ENCODE measurements around the gene GALNT3.

Gene GALNT3

DNA sequence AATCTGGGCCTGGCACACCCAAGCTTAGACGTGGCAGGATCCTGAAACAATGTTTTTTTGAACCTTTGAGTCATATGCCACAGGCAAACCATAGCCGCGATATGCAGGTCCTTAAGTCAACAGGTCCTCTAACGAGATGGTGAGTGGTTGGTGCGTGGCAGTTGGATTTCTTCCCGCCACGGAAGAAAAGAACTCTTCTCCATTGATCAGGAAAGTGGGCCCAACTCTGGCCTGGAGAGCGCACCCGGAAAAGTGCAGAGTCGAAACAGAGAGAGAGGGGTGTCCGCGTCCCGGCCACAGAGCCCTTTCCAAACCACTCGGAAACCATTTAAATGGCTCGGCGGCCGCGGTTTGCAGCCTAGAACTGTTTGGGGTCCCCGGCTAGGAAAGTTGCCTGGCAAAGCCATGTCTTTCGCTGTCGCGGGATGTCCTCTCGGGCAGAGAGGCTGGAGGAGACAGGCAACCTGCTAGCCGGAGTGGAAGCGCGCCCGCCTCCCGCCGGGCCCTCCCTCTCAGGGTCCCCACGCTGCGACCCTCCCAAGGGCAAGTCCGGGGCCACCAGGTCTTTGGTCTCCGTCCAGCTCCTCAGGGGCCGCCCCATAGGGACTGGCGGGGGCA is 777 bp downstream of the GALNT3 start:
- Histone ChIP-seq H3K9ac (ENCODE audit: low read length) (peak overlapping the region; percentile 99), H3K4me3 (ENCODE audit: low read length) (peak overlapping the region; percentile 86), H3K9me3 (ENCODE audit: control insufficient read depth, low read length) (no peaks in the 10 kb centered on the region), H3K4me1 (ENCODE audit: control insufficient read depth, insufficient read depth, low read length) (peaks cover 34% of the 10 kb centered on the region), H3K36me3 (ENCODE audit: control insufficient read depth, insufficient read depth, low read length) (no peaks in the 10 kb centered on the region), H3K27me3 (ENCODE audit: control insufficient read depth, insufficient read depth, low read length) (no peaks in the 10 kb centered on the region)

DNA sequence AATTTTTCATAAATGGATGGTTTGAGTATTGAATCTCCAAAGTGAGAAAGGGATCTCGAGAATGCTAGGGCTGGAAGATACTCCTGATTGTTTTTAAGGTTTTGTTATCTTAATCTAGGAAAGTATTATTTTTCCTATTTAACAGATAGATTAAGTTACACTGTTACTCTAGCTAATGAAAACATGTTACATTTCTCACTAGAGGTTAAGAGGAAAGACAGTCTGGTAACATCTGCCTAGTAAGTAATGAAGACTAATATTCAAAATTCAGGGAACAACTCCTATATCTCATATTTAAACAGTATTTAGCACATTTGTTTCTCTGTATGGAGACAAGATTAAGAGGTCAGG is 2.0 kb downstream of the GALNT3 start:
- Histone ChIP-seq H3K9ac (ENCODE audit: low read length) (peak overlapping the region; percentile 99), H3K4me3 (ENCODE audit: low read length) (no peak overlapping the region), H3K9me3 (ENCODE audit: control insufficient read depth, low read length) (no peaks in the 10 kb centered on the region), H3K4me1 (ENCODE audit: control insufficient read depth, insufficient read depth, low read length) (peaks cover 39% of the 10 kb centered on the region), H3K27me3 (ENCODE audit: control insufficient read depth, insufficient read depth, low read length) (no peaks in the 10 kb centered on the region), H3K36me3 (ENCODE audit: control insufficient read depth, insufficient read depth, low read length) (no peaks in the 10 kb centered on the region)

DNA sequence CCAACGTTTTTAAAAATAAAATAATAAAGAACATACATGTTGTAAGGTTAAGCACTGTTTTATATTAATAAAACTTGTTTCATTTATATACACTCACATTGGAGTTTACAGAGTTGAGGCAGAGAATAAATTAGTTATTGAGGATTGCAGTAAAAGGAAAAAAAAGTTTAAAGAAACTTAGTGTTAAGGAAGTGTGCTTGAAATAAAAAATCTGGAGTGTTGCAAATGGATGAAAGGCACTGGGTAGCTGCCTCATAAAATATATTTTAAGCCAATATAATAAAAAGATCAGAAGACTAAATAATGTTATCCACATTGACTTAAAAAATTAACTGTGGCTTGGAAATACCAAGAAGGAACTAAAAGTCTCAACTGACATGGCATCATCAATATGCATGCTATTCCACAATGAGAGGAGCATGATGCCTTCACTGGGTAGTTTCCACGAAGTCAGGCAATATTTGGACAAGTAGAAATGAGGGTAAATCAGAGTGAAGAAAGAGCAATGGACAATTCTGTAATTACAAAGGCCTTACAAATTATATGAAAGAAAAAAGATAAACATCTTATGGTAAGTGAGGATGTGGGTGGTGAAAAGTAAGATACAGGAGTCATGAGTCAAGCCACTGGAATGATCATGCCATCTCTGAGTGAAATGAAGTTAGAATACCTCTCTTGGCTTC is 2.5 kb downstream of the GALNT3 start:
- Histone ChIP-seq H3K4me3 (ENCODE audit: low read length) (no peak overlapping the region), H3K4me1 (ENCODE audit: control insufficient read depth, insufficient read depth, low read length) (peaks cover 40% of the 10 kb centered on the region)

DNA sequence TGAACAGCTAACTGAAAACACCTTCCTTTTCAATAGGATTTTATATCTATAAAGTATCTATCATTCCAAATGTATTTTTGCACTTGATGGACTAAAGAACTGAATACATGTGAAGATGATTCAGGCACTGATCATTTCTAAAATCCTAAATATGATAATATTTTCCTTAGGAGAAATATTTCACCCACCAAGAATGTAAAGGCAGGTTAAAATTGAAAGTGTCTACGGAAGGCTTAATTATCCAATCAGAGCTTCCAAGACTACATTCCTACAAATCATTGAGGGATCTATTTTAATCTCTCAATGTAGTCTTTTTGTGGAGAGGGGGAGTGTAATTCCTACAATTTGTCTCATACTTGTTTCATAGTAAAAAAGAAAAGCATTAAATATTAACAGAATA is 3.6 kb downstream of the GALNT3 start:
- no peaks in the 10 kb centered on the region for H3K27me3 ChIP-seq (ENCODE audit: control insufficient read depth, insufficient read depth, low read length)
- no peaks in the 10 kb centered on the region for H3K9me3 ChIP-seq (ENCODE audit: control insufficient read depth, low read length)
- no peaks in the 10 kb centered on the region for H3K36me3 ChIP-seq (ENCODE audit: control insufficient read depth, insufficient read depth, low read length)
- peaks cover 34% of the 10 kb centered on the region for H3K4me1 ChIP-seq (ENCODE audit: control insufficient read depth, insufficient read depth, low read length)
- H3K9ac ChIP-seq (ENCODE audit: low read length) = no peak overlapping the region
- no peak overlapping the region for H3K4me3 ChIP-seq (ENCODE audit: low read length)

More for the DNA sequence above, 2.5 kb downstream of the GALNT3 start:
- H3K9me3 ChIP-seq (ENCODE audit: control insufficient read depth, low read length) = no peaks in the 10 kb centered on the region
- H3K27me3 ChIP-seq (ENCODE audit: control insufficient read depth, insufficient read depth, low read length) = no peaks in the 10 kb centered on the region
- no peaks in the 10 kb centered on the region for H3K36me3 ChIP-seq (ENCODE audit: control insufficient read depth, insufficient read depth, low read length)
- peak overlapping the region; percentile 99 for H3K9ac ChIP-seq (ENCODE audit: low read length)

DNA sequence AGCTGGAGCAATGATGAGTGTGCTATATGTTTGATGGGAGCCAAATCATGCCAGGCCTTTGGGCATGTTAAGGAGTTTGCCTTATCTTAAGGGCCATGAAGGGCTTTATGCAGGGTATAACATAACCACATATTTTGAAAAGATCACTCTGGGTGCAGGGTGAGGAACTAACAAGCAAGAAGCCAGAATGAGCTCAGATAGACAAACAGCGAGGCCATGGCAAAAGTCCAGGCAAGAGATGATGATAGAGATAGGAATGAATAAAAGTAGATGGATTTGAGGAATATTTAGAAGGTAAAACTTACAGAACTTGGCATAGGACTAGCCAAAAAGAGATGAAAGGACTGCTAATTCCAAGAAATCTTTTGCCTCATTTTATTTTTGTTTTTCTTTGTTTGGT is 6.7 kb downstream of the GALNT3 start:
- peaks cover 32% of the 10 kb centered on the region for H3K4me1 ChIP-seq (ENCODE audit: control insufficient read depth, insufficient read depth, low read length)
- no peaks in the 10 kb centered on the region for H3K36me3 ChIP-seq (ENCODE audit: control insufficient read depth, insufficient read depth, low read length)
- H3K27me3 ChIP-seq (ENCODE audit: control insufficient read depth, insufficient read depth, low read length) = no peaks in the 10 kb centered on the region
- H3K4me3 ChIP-seq (ENCODE audit: low read length) = no peak overlapping the region
- H3K9ac ChIP-seq (ENCODE audit: low read length) = no peak overlapping the region
- H3K9me3 ChIP-seq (ENCODE audit: control insufficient read depth, low read length) = no peaks in the 10 kb centered on the region

DNA sequence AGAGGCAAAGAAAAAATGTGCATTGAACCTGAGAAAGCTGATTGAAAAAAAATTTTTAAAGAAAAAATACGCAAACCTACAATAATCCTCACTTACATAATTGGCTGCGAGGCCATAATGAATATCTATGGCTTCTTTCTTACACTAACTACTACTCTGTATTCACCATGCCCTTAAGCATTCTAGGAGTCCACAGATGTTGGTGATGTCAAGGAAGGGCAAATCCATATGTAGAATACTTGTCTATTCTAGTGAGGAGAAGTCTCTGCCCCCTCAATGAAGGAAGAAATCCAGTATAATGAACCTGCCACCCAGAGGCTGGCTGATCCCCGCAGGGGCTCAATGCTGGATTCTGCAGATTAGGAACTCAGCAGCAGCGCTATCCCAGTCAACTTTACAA is 14.3 kb downstream of the GALNT3 start:
- Histone ChIP-seq H3K9me3 (ENCODE audit: control insufficient read depth, low read length) (no peaks in the 10 kb centered on the region), H3K27me3 (ENCODE audit: control insufficient read depth, insufficient read depth, low read length) (no peaks in the 10 kb centered on the region), H3K36me3 (ENCODE audit: control insufficient read depth, insufficient read depth, low read length) (no peaks in the 10 kb centered on the region), H3K4me3 (ENCODE audit: low read length) (no peak overlapping the region), H3K9ac (ENCODE audit: low read length) (no peak overlapping the region), H3K4me1 (ENCODE audit: control insufficient read depth, insufficient read depth, low read length) (peaks cover 15% of the 10 kb centered on the region)

DNA sequence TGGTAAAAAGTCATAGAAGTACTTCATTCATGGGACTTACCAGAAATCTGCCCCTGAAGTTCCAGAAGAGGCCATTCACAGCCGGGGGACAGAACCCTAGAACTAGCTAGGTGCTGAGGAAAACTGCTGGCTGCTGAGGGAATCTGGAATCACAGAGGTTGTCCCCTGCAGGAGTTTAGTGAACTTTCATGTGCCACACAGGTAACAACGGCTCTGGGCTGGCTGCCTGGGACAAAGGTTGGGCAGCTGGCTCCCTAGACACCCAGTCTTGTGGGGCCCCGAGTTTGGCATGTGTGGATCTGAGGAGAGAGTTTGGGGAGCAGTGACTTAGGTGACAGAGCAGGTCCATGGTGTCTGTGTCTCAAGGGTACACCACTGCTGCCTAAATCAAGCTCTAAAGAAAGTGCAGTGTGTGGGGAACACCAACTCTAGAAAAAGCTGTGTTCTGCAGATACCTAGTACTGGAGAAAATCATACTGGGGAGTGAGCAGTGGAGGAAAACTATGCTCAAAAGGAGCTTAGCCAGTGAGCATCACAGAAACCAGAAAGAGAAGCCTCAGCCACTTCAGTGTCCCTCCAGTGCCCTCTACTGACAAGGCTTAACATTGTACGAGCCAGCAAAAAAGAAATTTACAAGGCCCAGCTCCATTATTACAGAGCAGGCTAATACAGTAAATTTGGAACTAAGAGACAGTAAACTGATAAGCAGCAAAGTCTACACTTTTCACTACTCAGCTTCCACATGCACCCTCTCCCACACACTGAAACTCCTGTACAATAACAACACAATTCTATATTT is 15.2 kb downstream of the GALNT3 start:
- H3K9me3 ChIP-seq (ENCODE audit: control insufficient read depth, low read length) = no peaks in the 10 kb centered on the region
- no peaks in the 10 kb centered on the region for H3K36me3 ChIP-seq (ENCODE audit: control insufficient read depth, insufficient read depth, low read length)
- peaks cover 15% of the 10 kb centered on the region for H3K4me1 ChIP-seq (ENCODE audit: control insufficient read depth, insufficient read depth, low read length)
- H3K9ac ChIP-seq (ENCODE audit: low read length) = no peak overlapping the region
- H3K27me3 ChIP-seq (ENCODE audit: control insufficient read depth, insufficient read depth, low read length) = no peaks in the 10 kb centered on the region
- no peak overlapping the region for H3K4me3 ChIP-seq (ENCODE audit: low read length)

DNA sequence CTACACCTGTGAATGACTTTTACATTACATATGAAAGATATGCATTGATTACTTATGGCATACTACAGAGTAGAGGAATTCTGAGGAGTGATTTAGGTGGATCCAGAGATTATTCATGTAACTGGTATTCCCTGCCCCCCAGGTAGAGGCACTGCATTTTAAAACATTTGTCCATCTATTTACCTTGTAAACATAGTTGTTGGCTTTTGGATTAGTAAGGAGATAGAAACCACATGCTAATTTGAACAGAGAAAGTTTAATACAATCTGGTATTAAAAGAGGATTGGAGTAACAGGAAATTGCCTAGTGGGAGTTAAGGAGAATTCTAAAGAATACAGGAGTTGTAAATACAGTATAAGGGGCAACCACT is 15.9 kb downstream of the GALNT3 start:
- Histone ChIP-seq H3K4me1 (ENCODE audit: control insufficient read depth, insufficient read depth, low read length) (peaks cover 15% of the 10 kb centered on the region), H3K4me3 (ENCODE audit: low read length) (no peak overlapping the region), H3K9ac (ENCODE audit: low read length) (no peak overlapping the region), H3K36me3 (ENCODE audit: control insufficient read depth, insufficient read depth, low read length) (no peaks in the 10 kb centered on the region), H3K9me3 (ENCODE audit: control insufficient read depth, low read length) (no peaks in the 10 kb centered on the region), H3K27me3 (ENCODE audit: control insufficient read depth, insufficient read depth, low read length) (no peaks in the 10 kb centered on the region)

DNA sequence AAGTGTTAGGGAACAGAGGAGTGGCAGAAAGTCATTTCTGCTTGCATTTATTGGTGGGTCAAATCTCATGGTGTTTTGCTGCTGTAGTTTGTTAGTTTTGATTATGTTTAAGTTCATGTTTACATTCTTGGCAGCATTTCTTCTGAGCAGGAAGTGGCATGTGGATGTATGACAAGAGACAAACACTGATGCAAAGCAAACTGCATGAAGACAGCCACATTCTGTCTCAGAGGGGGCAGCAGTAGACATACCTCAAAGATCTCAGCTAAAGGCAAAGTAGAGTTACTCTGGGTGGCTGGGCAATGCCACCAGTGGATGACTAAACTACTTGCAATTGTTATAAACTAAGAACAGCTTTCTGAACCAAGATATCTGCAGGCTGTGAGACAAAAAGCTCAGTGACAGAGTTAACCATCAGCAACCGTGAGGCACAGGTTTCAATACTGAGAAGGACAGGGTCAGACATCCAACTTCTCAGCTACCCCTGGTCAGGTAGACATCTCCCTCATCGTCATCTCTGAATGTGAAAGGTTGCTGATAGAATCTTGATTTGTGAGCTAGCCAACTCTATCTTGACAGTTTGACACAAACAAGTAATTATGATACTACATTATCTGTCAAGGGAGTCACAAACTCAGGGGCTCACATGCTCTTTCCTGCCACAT is 16.4 kb downstream of the GALNT3 start:
- Histone ChIP-seq H3K4me1 (ENCODE audit: control insufficient read depth, insufficient read depth, low read length) (peaks cover 15% of the 10 kb centered on the region), H3K9me3 (ENCODE audit: control insufficient read depth, low read length) (no peaks in the 10 kb centered on the region), H3K27me3 (ENCODE audit: control insufficient read depth, insufficient read depth, low read length) (no peaks in the 10 kb centered on the region), H3K36me3 (ENCODE audit: control insufficient read depth, insufficient read depth, low read length) (no peaks in the 10 kb centered on the region), H3K9ac (ENCODE audit: low read length) (no peak overlapping the region), H3K4me3 (ENCODE audit: low read length) (no peak overlapping the region)

DNA sequence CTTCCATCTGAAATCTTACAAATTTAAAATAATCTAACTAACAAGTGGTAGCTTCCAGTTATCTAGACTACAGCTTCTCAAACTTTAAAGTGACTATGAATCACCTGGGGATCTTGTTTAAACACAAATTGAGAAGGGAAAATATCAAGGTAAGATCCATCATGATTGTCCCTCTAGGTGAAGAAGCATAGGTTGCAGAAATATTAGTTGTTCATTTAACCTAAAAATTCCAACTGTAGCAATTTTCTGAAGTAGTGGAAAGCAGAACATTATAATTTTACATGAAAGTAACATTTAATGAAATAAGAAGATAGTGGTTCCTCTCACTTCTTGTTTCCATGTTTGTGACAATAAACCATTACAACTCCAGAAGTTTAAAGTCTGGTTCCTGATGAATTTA is 17.3 kb downstream of the GALNT3 start:
- H3K4me3 ChIP-seq (ENCODE audit: low read length) = no peak overlapping the region
- no peaks in the 10 kb centered on the region for H3K9me3 ChIP-seq (ENCODE audit: control insufficient read depth, low read length)
- peaks cover 15% of the 10 kb centered on the region for H3K4me1 ChIP-seq (ENCODE audit: control insufficient read depth, insufficient read depth, low read length)
- no peak overlapping the region for H3K9ac ChIP-seq (ENCODE audit: low read length)
- H3K36me3 ChIP-seq (ENCODE audit: control insufficient read depth, insufficient read depth, low read length) = no peaks in the 10 kb centered on the region
- no peaks in the 10 kb centered on the region for H3K27me3 ChIP-seq (ENCODE audit: control insufficient read depth, insufficient read depth, low read length)

DNA sequence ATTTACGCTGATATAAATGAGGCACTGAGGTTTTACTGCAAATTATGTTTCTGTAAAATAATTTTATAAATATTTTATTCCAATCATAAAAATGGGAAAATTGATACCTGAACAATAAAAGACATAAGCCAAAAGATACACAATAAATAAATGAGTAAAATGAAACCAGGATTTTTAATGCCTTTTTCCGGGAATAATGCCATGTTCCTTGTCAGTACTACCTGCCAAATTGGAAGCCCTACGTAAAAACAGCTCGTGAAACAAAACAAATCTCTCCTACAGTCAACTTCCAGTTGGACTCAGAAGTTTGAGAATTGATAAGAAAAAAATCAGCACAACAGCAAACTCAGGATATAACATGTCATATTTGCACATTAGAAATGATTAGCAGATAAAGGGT is 18.0 kb downstream of the GALNT3 start:
- H3K4me1 ChIP-seq (ENCODE audit: control insufficient read depth, insufficient read depth, low read length) = peaks cover 15% of the 10 kb centered on the region
- no peaks in the 10 kb centered on the region for H3K36me3 ChIP-seq (ENCODE audit: control insufficient read depth, insufficient read depth, low read length)
- no peak overlapping the region for H3K9ac ChIP-seq (ENCODE audit: low read length)
- no peaks in the 10 kb centered on the region for H3K9me3 ChIP-seq (ENCODE audit: control insufficient read depth, low read length)
- no peak overlapping the region for H3K4me3 ChIP-seq (ENCODE audit: low read length)
- no peaks in the 10 kb centered on the region for H3K27me3 ChIP-seq (ENCODE audit: control insufficient read depth, insufficient read depth, low read length)

DNA sequence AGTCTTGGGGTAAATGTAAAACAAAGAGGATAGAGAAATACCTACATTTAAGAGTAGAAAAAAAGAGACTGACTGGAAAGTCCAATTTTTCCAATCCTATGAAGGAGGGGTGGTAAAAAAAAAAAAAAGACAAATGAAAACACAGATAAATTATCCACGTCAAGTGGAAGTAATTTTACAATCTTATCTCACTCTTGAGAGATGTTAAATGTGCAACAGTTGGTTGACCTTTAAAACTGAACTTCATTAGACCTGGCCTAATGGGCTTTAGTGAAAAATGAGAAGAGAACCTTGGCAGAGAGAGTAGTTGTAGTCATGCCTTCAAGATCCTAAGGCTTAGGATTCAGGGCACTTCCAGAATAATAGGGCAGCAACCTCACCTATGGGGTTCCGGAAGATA is 20.4 kb downstream of the GALNT3 start:
- no peaks in the 10 kb centered on the region for H3K27me3 ChIP-seq (ENCODE audit: control insufficient read depth, insufficient read depth, low read length)
- H3K36me3 ChIP-seq (ENCODE audit: control insufficient read depth, insufficient read depth, low read length) = no peaks in the 10 kb centered on the region
- H3K9ac ChIP-seq (ENCODE audit: low read length) = no peak overlapping the region
- H3K4me1 ChIP-seq (ENCODE audit: control insufficient read depth, insufficient read depth, low read length) = peaks cover 13% of the 10 kb centered on the region
- no peaks in the 10 kb centered on the region for H3K9me3 ChIP-seq (ENCODE audit: control insufficient read depth, low read length)
- H3K4me3 ChIP-seq (ENCODE audit: low read length) = no peak overlapping the region

Measured in mucosa of stomach (tissue), 1 donor.